ENCODE measurements around the gene SEPTIN3.

- TF ChIP-seq POLR2A (IDR thresholded peaks at IDR 0.05) (no peak), CTCF (IDR thresholded peaks at IDR 0.05) (no peak)
These were observed 41.4 kb upstream of the SEPTIN3 start for GRCh38 chr22:41927813-41928212.
